HG03135 (cell line): Measurements from ENCODE around the gene ARHGAP42.
"Not testable (repeated sequence)": the region's sequence is repeated elsewhere in the genome, so short reads cannot be mapped to it uniquely, and the experiment has no call there.

Experiments used
- ATAC-seq: cut with Tn5 transposase; IDR thresholded peaks from one replicate; pipeline ENCODE4 v1.9.1; 2021; ENCODE audit warnings: mild to moderate bottlenecking, moderate library complexity; ENCODE audit not compliant: unreplicated experiment

ARHGAP42 gene

GRCh38 chr11:100719809-100720221, 32.7 kb downstream of the ARHGAP42 start:
- no peak for ATAC-seq

- no peak for ATAC-seq
These were observed 39.6 kb downstream of the ARHGAP42 start for GRCh38 chr11:100726680-100727079.

DNA sequence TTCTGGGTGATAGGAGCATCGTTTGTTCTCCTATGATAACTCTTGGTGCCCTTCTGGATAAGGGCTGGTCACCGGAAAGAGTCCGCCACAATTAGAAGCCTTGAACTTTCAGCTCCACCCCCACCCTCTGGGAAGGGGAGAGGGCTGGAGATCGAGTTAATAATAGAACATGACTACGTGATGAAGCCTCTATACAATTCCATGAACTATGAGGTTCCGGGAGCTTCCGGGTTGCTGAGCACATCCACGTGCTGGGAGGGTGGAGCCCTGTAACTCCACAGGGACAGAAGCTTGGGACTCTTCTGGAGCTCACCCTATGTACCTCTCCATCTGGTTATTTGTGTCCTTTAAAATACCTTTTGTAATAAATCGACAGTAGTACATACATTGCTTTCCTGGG, 40.3 kb downstream of the ARHGAP42 start:
- ATAC-seq, result no peak

DNA sequence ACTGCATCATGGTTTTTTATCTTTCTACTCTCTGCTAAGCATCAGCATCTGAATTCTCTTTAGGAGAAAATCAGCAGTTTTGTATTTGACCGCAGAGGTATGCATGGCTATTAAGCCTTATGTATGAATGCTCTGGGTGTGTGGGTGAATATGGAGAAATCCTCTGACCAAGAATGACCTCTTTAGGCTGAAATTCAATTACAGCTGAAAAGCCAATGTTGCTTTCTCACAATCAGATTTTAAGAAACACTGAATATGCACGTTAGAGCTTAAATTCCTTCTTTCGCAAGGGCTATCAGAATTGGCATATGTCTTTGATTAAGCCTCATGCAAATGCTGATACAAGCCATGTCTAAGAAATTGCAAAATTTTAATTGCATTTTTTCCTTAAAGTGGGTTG, 43.2 kb downstream of the ARHGAP42 start:
- ATAC-seq, result no peak

- ATAC-seq, result no peak
These were observed 44.4 kb downstream of the ARHGAP42 start for GRCh38 chr11:100731471-100731870.

DNA sequence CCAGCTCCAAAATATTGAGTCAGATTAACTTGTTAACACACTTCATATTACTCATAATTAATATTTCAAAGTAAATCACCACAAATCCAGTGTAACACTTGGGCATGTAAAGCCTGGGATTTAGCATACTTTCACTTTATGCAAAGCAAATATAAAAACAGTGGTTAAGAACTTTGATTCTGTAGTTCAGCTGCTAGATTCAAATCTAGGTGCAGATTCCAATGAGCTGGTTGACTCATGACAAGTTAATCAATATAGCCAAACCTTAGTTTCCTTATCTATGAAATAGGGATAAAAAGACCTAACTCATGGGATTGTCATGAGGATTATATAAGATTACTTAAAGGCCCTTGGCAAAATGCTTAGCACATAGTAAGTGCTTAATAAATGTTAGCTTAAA, 45.9 kb downstream of the ARHGAP42 start:
- ATAC-seq, result no peak

DNA sequence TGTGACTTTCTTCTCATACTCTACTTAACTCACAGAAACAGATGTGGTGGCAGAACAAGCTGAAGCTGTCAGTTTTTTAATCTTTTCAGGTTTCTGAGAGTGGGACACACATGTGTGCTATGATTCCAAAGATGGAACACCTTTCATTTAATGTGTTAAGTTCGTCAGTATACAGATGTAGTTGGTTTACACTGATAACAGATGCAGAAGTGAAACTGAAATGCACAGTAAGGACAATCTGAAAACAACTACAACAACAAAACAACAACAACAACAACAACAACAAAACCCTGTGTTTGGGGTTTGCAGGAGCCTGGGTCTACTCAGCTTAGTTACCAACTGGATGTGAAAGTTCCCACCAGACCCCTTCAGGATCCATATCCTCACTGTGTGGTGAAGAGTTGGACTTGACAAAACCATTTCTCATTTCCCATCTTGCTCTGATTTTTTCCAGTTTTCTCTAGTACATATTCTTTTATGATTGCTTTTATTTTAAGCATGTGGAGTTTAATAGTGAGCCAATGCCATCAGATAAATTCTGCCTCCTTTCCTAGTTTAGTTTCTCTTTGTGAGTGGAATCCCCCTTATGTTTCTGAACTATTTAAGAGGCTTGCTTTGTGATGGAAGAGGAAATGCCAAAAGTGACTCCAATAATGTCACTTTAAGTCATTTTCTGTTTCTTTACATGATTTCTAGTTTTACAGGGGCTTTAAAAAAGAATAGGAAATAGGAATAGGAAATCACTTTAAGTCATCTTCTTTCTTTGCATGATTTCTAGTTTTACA, 47.8 kb downstream of the ARHGAP42 start:
- no peak for ATAC-seq

DNA sequence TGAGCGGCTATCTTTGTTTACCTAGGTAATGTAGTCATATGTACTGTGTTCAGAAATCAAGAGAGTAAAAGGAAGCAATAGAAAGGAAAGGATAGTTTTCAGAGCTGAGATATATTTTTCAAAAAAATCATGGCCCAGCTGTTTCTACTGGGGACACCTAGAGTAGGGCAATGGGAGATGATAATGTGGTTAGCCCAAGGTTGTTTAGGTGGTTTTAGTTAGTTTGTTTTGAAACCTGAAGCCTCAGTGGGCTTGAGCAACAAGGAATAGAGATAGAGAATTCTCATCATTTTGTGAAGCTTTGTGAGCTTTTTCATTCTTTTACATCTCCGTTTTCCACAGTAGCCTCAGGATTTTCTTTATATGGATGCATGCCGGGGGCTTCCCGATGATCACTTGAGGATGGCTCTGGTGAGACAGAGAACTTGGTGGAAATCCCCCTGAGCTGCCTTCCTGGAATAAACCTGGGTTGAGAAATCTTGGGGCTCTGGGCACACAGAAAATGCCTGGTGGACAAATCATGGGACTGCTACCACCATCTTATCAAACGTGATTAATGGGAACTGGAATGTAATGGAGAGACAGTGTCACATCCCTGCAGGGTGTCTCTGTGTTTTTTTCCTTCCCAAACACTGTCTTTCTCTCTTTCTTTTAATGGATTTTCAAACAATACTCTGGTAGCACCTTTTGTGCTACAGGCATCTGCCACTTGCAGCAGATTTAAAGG, 49.0 kb downstream of the ARHGAP42 start:
- no peak for ATAC-seq

DNA sequence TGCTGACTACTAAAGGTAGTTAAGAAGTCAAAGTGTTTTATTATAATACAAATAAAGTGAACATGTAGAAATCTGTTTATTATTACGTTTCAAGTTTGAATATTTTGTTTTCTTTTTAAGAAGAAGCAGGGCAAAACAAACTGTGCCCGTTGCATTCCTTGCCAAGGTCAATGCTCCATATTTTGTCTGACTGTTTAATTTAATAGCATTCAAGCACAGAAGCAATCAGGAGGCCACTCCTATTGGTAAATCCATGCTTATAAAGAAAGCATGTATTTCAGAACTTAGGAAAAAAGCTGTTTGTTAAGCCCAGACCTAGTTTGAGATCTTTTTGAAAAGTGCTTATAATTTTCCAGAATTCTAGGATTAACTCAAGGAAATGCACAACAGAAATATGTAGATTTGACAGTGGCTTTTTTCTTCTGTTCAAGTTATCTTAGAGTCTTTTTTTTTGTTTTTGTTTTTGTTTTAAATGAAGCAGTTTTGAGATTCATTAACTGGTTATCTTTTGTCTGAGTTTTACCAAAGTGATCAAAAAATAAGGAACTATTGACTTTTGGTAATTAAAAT, 51.7 kb downstream of the ARHGAP42 start:
- ATAC-seq, result no peak

DNA sequence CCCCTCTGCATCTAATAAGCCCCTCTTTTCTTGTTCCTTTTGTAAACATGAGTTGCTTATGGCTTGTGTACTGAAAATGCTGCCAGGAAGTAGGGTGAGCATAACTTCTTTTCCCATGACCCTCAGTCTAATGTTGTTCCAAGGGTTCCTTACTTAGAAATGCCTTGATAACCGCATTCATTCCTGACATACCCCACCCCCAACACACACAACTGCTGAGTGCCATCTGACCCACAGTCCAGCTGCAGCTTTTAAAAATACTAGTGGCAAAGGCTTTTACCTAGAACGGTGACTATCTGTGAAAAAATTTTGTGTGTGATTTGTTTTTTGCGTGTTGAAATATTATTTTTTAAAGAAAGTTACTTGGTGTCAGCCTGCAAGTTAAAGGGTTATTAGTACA, 52.6 kb downstream of the ARHGAP42 start:
- no peak for ATAC-seq

DNA sequence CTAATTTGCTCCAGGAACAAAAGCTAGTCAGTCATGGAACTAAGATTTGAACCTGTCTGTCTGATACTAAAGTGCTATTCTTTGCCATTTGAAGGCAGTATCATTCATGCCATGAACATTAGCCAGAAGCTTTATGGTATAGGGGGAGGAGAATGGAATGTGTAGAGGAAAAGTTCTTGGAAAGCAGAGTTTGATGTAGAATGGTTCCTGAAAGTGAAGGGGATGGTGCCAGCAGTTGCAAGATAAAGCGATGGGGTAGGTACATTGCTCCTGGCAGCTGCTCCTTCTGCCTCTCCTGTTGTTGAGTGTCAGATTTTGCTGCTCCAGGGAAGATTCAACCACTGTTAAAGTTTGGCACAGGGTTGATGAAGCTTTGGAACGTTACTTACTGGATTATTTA, 53.4 kb downstream of the ARHGAP42 start:
- ATAC-seq, result no peak

GRCh38 chr11:100741866-100742625, 55.0 kb downstream of the ARHGAP42 start:
- no peak for ATAC-seq

DNA sequence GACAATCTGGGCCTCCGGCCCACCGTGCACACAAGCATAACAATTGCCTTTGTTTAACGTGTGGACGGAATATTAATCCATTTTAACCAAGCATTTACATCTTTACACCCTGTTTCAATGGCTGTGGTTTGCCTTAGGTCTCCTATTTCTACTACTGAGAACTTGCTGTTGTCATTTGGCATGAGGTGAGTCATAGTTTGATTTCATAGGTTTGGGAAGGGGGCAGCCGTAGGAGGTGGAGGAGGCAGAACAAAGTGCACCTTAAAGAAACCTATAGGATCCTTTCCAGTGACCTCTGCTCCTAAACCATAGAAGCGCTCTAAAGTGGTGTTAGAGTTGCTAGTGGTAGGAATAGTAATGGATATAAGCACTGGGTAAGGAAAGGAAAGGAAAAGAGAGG, 59.4 kb downstream of the ARHGAP42 start:
- no peak for ATAC-seq

DNA sequence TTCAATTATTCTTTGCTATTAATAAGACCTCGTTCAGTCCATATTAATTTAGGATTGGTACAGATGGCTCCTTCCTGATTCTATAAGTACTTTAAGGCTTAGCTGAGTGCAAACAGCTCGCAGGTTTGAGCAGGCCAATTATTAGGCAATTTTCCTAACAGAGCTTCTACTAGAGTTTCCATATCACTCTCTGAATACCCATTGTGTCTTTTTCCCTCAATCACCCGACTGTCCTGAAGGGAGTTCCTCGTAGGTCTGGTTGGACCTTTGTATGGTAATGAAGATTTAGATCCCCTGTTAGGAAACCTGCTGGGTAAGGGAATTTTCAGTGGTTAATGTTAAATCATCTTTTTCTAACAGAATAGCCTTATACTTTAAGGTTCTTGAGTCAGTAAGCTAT, 61.1 kb downstream of the ARHGAP42 start:
- no peak for ATAC-seq

- not testable (repeated sequence) for ATAC-seq
These were observed 62.9 kb downstream of the ARHGAP42 start for GRCh38 chr11:100749887-100750565.

- ATAC-seq, result not testable (repeated sequence)
These were observed 63.4 kb downstream of the ARHGAP42 start for GRCh38 chr11:100750566-100750891.

DNA sequence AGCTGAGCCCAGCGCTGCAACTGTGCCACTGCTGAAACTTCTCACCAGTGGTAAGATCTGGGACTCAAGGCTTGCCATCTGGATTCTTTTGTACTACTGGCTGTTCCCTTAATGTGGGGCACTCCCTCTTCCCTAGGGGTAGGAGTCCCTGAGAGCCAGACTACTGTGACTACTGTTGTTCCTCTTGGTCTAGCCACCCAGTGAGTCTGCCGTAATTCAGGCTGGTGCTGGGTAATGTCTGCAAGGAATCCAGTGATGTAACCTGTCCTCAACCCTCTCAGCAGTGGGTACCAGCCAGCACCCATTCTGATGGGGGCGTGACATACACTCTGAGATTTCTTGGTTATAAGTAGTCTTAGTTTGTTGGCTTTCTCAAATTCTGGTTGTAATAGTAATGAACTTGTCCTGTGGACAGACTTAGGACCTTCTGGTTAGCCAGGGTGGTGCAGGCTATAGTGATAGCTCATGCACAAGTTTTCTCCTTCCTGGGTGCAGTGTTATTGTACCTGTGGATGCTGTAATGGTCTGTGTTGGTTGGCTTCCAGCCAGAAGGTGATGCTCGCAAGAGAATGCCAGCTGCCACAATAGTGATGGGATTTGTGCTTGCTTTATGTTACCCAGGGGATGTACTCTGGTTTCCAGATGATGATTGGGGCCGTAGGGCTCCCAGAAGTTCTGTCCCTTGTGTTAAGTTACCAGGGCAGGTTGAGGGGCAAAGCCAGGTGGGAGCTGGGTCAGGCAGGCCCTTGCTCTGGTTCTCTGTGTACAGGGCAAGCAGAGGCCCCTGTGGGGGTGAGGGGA, 65.5 kb downstream of the ARHGAP42 start:
- ATAC-seq, result no peak

- ATAC-seq, result no peak
These were observed 66.1 kb downstream of the ARHGAP42 start for GRCh38 chr11:100753172-100753543.

DNA sequence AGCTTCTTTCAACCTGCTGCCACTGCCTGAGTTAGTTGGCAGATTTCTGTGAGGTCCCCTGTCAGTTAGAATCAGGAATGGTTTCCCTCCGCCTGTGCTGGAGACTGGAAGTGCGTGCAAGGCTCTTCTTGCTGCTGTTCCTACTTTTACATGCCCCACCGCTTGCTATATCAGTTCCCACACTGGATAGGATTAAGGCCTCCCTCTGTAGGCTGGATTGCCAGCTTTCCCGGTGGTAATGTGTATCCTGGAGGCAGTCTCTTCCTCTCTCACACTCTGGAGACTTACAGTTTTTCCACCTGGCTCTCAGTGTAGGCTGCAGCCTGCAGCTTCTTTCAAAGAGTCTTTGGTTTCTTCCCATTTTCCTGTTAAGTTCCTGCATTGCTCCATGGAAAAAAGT, 66.5 kb downstream of the ARHGAP42 start:
- no peak for ATAC-seq

DNA sequence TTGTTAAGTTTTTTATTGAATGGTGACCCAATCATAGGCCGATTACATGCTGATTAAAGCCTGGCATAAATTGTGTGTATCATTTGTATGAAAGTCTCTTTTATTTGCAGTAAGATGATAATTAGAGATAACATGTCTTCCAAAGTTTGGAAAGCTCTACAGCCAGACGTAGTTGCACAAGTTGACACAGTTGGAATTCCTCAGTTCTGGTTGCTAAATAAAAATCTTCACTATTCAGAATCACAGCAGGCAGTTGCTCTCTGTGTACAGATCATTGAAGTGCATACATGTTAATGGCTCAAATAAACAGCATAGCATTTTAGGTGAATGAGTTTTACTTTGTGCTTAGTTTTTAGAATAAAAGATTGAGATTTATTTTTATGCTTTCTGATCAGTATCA, 69.5 kb downstream of the ARHGAP42 start:
- no peak for ATAC-seq
